Ovary (tissue), 9 donors: Measurements from ENCODE around the gene WNT7B. TPM values are rescaled to one million over a fixed set of nuclear protein-coding genes. Genes with fewer than 3 reads are reported as not detected.

Source experiments
- DNase-seq, 5 donors: peaks; one replicate each; pipeline ENCODE4 v3.0.0-alpha.2; 2019 to 2020
- H3K27ac ChIP-seq, 2 donors: fragments of 200-600 bp; one replicate each; pipeline versions ENCODE4 v1.5.1 to v1.8.0; 2019 to 2022
- H3K27me3 ChIP-seq: fragments of 200-600 bp; one replicate; pipeline ENCODE4 v1.8.0; 2022
- H3K36me3 ChIP-seq: fragments of 200-600 bp; sonication (generic); one replicate; pipeline ENCODE4 v1.5.1; 2019
- H3K4me1 ChIP-seq: one replicate; pipeline ENCODE4 v1.8.1; 2013; ENCODE audit warnings: mild to moderate bottlenecking, moderate library complexity; ENCODE audit not compliant: insufficient read depth
- H3K4me3 ChIP-seq: fragments of 200-600 bp; sonication (generic); one replicate; pipeline ENCODE4 v1.5.1; 2017
- H3K9me3 ChIP-seq, 2 donors: fragments of 200-600 bp in 1 of 2; sonication (generic) in 1 of 2; one replicate each; pipeline versions ENCODE4 v1.5.1 to v1.8.1; 2013 to 2019; ENCODE audit warnings: mild to moderate bottlenecking in 1 of 2, moderate library complexity in 1 of 2
- EP300 ChIP-seq: sonication (generic); formaldehyde crosslinking; IDR thresholded peaks from one replicate; pipeline ENCODE4 v1.6.1; 2017; ENCODE audit warnings: antibody characterized with exemption
- POLR2A ChIP-seq: fragments of 450-650 bp; IDR thresholded peaks from one replicate; pipeline ENCODE4 v1.6.1; 2017; ENCODE audit warnings: antibody characterized with exemption, mild to moderate bottlenecking, moderate library complexity
- WGBS, 3 donors: extraction: QIAGEN DNeasy Blood & Tissue Kit in 1 of 3; methylation state at CpG; one replicate each; pipeline versions ENCODE4 v1.1.5 to v1.1.7; 2013 to 2017; 5-methylcytosine and 5-hydroxymethylcytosine counted together
- intact Hi-C, 4 donors: fragments of 100-400 bp; cut with DNase I; formaldehyde crosslinking; loops; one replicate each; pipeline versions ENCODE4 v1.11.0 to v1.15.1; 2022 to 2023
- polyA plus RNA-seq, 2 donors: library from polyadenylated mRNA; stranded (reverse); fragments of 200-250 nt in 1 of 2; fragments of 350-450 nt in 1 of 2; fragmentation: Illumina TruSeq in 1 of 2; extraction: RNeasy Lipid Tissue Mini Kit (QIAGEN cat#74804) in 1 of 2; gene quantifications; one replicate each; pipeline ENCODE4 v1.2.3, GENCODE V29; 2013 to 2014
- total RNA-seq, 7 donors: library from RNA; depleted of rRNA in 2 of 7; stranded (reverse); fragments of >200 nt in 2 of 7; fragmentation: NEBNext Ultra II Directional in 3 of 7; extraction: Animal tissue kit (Norgen Biotek cat#: 25700) in 3 of 7; gene quantifications; one replicate each; pipeline versions ENCODE4 v1.1.0 to v1.2.4, GENCODE V29; 2016 to 2023
- TF ChIP-seq, protein P1 (sequence below), 3 donors: fragments of 450-650 bp in 2 of 3; fragments of 200-600 bp in 1 of 3; IDR thresholded peaks; one replicate each; pipeline versions ENCODE4 v1.5.1 to v1.8.0; 2016 to 2022; ENCODE audit warnings: antibody characterized with exemption in 3 of 3, mild to moderate bottlenecking in 1 of 3
- donor health status: DM: no; HTN: no; CAD: no; lungs with moderate emphysema.
- donor health status: DM: no; HTN: no; CAD: no.
- donor health status: Bipolar disorder and iron deficiency.
- donor health status: DM: yes; HTN: yes; CAD: no.
- donor health status: DM: no; HTN: no; CAD: no.
- donor health status: DM: yes; HTN: yes; CAD: no.

WNT7B gene
- total and polyA plus RNA-seq, 9 donors = 0.22 to 2.5 (median 0.59) TPM; not detected in 5

DNA sequence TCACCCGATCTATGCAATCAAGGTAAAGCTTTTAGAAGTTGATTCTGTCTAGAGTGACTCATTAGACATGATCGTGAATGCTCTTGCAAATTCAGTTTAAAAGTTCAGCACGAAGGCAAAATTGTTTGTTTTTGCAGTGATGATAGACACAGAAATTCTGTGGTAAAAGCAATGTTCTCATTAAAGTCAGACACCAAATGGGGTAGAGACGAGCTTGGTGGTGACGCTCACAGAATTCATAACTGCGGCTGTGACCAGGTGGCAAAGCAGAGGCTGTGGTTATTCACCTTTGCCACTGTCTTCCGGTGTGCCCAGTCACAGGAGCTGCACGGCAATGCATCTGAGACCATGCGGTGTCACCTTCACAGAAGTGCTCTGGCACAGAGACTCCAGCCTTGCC lies 83.4 kb downstream of the WNT7B start:
- H3K27ac ChIP-seq = no peak overlapping the region
- 61 to 67% (median 67%) methylated on average over 9 of the region's 9 CpGs for WGBS, 3 donors
- H3K4me3 ChIP-seq = no peak overlapping the region
- no peaks in the 10 kb centered on the region for H3K36me3 ChIP-seq
- H3K27me3 ChIP-seq = no peaks in the 10 kb centered on the region
- intact Hi-C loops = no loop called here
- peak in 1 of 5 donors; percentile 2 for DNase-seq
- no peaks in the 10 kb centered on the region for H3K9me3 ChIP-seq
- TF ChIP-seq POLR2A (no peak), EP300 (no peak)
- TF ChIP-seq, protein P1, sequence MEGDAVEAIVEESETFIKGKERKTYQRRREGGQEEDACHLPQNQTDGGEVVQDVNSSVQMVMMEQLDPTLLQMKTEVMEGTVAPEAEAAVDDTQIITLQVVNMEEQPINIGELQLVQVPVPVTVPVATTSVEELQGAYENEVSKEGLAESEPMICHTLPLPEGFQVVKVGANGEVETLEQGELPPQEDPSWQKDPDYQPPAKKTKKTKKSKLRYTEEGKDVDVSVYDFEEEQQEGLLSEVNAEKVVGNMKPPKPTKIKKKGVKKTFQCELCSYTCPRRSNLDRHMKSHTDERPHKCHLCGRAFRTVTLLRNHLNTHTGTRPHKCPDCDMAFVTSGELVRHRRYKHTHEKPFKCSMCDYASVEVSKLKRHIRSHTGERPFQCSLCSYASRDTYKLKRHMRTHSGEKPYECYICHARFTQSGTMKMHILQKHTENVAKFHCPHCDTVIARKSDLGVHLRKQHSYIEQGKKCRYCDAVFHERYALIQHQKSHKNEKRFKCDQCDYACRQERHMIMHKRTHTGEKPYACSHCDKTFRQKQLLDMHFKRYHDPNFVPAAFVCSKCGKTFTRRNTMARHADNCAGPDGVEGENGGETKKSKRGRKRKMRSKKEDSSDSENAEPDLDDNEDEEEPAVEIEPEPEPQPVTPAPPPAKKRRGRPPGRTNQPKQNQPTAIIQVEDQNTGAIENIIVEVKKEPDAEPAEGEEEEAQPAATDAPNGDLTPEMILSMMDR (IDR thresholded peaks at IDR 0.05) = no peak
- H3K4me1 ChIP-seq = no peaks in the 10 kb centered on the region

GRCh38 chr22:45892681-45893461 lies 84.1 kb downstream of the WNT7B start:
- Histone ChIP-seq H3K27me3 (no peaks in the 10 kb centered on the region), H3K4me3 (no peak overlapping the region), H3K9me3 (no peaks in the 10 kb centered on the region), H3K27ac (no peak overlapping the region), H3K36me3 (no peaks in the 10 kb centered on the region), H3K4me1 (no peaks in the 10 kb centered on the region)
- DNase-seq = peak in 1 of 5 donors; percentile 16
- intact Hi-C loops = no loop called here
- TF ChIP-seq, protein P1 (IDR thresholded peaks at IDR 0.05) = no peak
- TF ChIP-seq POLR2A = no peak
- TF ChIP-seq EP300 = no peak
- WGBS, 3 donors = 67 to 86% (median 77%) methylated on average over 15 to 16 of the region's 16 CpGs

DNA sequence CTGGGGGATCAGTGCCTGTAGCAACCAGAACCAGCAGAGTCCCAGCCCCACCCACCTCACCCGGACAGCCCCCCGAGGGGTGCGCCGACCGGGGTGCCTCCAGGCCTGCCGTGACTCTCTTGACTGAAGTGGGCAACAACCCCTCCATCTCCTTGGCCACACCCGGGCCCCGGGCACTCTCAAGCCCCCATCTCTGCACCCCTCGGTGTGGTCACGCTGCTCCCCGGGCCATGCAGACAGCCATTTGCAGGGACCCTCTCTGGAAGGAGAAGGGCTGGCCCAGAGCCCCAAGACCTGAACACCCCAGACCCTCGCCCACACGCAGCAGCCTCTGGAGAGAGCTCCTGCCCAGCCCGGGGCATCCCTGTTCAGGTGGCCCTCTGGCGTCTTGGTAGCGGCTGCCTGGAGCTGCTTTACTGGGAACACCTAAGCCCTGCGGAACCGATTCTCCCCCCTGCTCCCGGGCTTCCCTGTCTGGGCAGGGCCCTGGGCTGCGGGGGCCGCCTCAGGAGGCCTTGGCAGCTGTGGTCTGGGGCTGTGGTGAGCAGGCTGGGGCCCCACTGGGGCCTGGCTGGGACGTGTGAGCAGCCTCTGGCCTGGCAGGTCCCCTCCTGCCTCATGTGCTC lies 84.9 kb downstream of the WNT7B start:
- WGBS, 3 donors = 57 to 65% (median 60%) methylated on average over 18 to 22 of the region's 22 CpGs
- no peaks in the 10 kb centered on the region for H3K27me3 ChIP-seq
- H3K4me3 ChIP-seq = no peak overlapping the region
- TF ChIP-seq POLR2A = no peak
- no peak for TF ChIP-seq EP300
- TF ChIP-seq, protein P1 (IDR thresholded peaks at IDR 0.05) = no peak
- no peaks in the 10 kb centered on the region for H3K4me1 ChIP-seq
- no peak overlapping the region for H3K27ac ChIP-seq
- DNase-seq = peak in 1 of 5 donors; percentile 10
- intact Hi-C loops = no loop called here
- H3K36me3 ChIP-seq = no peaks in the 10 kb centered on the region
- no peaks in the 10 kb centered on the region for H3K9me3 ChIP-seq

GRCh38 chr22:45891471-45891995 lies 85.4 kb downstream of the WNT7B start:
- 69 to 74% (median 70%) methylated on average over 25 of the region's 25 CpGs for WGBS, 3 donors
- Histone ChIP-seq H3K9me3 (no peaks in the 10 kb centered on the region), H3K27me3 (no peaks in the 10 kb centered on the region)

More at GRCh38 chr22:45891471-45891995, 85.4 kb downstream of the WNT7B start:
- H3K4me1 ChIP-seq = no peaks in the 10 kb centered on the region
- H3K4me3 ChIP-seq = no peak overlapping the region
- no peak overlapping the region for H3K27ac ChIP-seq
- TF ChIP-seq, protein P1 (IDR thresholded peaks at IDR 0.05) = no peak
- no peak for TF ChIP-seq EP300
- no peak for TF ChIP-seq POLR2A
- intact Hi-C loops = no loop called here
- peak in 1 of 5 donors; percentile 7 for DNase-seq
- no peaks in the 10 kb centered on the region for H3K36me3 ChIP-seq
